HG03139 (cell line): Measurements from ENCODE around the gene KIT.

Experiments used
- ATAC-seq: cut with Tn5 transposase; IDR thresholded peaks from one replicate; pipeline ENCODE4 v1.9.1; 2021; ENCODE audit not compliant: unreplicated experiment

Gene KIT

DNA sequence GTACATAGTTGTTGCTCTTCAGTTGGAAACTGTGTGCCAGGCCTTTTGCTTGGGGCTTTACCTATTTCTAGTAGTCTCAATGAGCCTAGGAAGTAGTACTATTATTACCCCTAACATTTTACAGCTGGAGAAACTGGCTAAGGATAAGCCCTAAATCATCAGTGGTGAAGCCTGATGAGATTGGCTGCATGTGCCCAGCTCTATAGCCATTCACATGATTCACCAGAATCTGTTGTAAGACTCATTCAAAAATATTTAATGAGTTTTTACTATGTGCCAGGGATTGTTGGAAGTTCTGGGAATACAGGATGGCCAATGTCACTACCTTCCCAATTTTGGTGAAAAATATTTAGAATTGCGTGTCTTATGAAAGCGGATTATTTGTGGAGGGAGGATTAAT lies 2.8 kb downstream of the KIT start:
- ATAC-seq, result no peak

DNA sequence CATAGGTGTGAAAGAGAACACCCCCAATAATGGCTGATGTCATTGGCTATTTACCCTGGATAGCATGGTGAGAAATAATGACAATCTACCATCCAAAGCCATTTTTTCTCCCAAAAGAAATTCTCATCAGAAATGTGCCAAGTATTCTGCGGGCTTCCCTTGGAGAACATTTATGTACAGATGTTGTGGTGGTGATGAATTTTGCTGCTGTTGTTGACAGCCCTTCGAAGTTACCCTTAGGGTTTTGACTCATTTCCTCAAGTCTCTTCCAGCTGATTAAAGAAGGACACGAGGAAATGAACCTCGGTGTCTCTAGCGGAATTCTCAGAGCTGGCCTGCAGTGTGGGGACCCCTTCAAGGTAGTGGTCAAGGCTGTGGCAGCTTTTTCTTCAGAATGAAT lies 3.4 kb downstream of the KIT start:
- ATAC-seq, result no peak

DNA sequence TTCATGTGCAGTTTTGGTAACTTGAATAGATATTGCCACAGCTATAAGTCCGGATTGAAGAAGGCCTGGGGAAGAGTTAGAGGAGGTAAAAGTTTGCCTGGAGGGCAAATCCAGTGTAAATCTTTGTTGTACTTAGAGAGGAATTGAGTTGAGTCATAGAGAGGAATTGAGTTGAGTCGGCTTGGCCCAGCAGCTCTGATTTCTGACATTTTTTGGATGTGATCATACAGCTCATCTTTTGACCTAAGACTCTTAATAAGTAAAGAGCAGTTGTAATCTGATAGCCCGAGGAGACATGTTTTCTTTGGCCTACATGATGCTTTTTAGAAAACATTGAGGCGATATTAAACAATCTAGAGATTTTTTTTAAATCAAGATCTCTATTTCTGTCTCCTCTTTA lies 3.9 kb downstream of the KIT start:
- no peak for ATAC-seq

DNA sequence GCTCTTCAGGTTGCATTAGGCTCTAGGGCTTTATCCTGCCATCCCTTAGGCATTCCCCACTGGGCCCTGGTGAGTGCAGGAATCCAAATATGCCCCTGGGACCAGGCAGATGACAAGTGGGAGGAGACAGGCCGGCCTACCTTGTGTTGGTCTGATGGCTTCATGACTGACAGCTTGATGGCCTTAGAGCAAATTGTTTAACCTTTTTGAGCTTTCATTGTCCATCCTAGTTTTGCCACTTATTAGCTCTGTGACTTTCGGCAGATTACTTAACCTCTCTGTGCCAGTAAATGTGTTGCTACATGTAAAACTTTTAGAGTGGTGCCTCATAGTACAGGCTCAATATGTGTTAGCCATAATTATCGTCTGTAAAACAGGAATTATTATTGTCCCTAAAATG lies 4.4 kb downstream of the KIT start:
- ATAC-seq, result no peak

DNA sequence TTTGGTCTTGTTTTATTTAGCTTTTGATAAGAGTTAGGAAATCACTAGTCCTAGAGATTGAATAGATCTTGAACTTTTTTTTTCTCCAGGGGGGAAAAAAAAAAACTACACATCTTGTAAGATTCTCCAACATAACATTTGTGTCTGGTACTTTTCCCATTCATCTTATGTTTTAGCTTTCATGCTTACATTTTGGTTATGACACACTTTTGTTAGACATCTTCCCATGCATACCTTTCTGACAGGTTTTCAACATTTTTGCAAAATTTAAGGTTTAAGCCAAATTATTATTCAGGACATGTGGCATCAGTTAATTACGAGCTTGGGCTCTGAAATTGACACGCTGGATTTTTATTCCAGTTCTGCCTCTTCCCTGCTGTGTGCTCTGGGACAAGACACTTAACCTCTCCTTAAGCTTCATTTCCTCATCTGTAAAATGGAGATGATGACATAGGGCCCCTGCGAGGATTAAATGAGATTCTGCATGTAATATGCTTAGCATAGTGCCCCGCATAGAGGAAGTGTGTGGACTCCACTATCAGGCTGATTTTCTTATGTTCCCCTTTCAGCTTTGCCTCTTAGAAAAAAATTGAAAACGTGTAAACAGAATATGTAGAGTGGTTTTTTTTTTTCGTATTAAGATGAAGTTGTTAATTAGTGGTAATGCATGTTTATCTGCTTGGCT lies 5.3 kb downstream of the KIT start:
- ATAC-seq, result no peak

DNA sequence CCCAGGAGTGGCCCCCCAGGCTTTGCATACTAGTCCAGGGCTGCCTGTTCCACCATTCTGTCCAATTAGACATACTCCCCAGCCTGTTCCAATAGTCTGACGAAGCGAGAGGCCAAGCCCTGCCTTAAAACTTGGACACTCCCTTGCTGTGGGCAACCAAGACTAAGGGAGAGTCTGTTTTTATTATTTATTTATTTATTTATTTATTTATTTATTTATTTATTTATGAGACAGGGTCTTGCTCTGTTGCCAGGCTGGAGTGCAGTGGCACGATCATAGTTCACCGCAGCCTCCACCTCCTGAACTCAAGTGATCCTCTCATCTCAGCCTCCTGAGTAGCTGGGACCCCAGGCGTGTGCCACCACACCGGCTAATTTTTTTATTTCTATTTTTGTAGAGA lies 6.6 kb downstream of the KIT start:
- ATAC-seq, result no peak

DNA sequence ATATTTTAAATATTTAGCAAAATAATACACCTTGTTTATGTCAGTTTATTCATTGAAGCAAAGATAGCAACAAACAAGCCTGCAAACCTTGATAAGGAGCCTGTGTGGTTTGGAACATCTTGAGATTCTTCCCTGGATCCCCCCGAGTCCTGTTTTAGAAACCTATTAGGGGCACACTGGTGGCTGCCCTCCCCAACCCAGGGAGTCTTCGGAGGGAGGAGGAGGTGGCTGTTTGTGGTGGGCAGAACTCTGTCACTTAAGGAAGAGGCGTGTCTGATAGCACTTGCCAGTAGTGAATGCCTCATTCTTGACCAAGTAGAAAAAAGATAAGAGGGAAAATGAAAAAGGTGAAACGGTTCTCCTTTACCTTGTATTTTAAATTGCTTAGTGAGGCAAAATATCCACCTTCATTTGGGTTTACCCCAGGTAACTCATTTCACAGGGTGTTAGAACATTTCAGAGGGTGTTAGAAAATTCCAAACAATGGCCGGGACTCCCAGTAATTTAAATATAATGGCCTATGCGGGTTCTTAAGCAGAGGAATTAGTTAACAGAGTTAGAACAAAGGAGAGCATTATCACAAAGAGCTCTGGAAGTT lies 10.4 kb downstream of the KIT start:
- ATAC-seq, result no peak

DNA sequence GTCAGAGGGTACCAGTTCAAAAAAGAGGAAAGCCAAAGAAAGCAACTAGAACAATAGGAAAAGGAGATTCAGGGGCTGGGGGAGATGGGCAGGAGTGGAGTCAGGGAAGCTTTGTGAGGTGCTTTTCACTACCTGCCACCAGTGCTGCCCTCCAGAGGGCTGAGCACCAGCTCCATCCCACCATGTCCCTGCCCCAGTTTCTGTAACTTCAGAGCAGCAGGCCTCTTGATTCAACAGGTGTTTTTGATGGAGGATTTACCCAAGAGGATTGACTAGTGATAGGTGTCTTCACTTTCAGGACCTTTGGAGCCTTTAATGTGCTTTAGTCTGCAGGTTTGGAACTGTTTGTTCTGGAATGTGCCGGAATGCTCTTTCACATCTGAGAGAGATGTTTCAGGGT lies 12.1 kb downstream of the KIT start:
- no peak for ATAC-seq

DNA sequence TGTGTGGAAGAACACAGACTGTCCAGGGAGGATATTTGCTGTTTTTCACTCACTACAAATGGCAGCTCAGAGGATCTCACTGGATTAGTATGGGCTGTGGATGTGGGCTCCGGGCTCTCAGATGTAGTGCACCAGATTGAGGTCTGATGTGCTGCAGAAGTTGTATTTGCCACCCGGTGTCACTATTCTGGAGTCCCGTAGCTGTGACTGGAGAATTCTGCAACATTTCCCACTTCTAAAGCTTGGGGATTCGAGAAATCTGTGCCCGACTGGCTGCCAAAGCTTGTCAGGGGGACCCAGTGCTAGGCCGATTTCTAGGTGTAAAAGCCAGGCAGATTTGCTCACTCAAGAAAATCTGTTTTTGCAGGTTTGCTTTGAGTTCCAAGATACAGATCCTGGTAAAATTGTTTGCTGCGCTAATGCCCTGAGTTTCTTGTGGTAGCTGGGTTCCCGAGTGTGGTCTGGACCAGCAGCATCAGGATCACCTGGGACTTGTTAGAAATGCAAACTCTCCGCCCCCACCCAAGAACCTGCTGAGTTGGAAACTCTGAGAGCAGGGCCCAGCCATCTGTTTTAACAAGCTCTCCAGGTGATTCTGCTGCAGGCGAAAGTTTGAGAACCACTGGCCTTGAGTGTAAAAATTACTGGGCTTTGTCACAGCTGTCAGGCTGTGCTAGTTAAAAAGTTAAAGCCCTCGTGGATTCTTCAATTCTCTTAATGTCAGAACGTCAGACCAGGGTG lies 18.1 kb downstream of the KIT start:
- ATAC-seq, result no peak

DNA sequence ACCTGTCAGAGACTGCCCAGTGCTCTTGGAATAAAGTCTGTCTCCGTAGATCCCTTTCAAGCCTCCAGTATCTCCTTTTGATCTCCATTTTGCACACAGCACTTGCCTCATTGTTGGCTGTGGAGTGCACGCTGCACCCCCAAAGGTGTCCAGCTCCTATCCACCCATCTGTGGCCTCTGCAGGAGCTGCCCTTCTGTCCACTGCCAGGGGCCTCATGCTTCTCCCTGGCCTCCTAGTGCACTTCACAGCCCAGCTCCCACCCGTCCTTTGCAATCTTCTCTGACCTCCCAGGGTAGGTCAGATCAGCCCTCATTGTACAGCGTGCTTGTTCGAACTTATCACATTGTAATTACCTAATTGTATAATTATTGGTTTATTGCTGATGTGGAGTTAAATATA lies 18.9 kb downstream of the KIT start:
- ATAC-seq, result no peak

DNA sequence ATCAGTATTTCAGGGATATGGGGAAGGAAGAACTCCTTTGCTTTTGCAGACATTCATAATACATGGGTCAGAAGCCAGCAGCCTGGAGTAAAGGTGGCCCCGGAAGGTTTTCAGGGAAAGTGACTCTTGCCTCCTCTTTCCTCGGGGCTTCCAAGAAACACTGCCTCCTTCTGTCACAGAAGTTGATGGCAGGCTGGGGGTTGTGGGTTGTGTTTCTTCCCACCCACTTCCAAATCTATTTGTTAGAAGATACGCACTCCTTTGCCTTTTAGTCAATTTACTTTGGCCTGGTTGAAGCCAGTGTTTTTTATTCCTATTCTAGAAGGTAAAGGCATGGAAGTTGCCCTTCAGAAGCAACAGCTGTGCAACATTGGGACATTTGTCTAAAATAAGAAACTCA lies 19.7 kb downstream of the KIT start:
- no peak for ATAC-seq

DNA sequence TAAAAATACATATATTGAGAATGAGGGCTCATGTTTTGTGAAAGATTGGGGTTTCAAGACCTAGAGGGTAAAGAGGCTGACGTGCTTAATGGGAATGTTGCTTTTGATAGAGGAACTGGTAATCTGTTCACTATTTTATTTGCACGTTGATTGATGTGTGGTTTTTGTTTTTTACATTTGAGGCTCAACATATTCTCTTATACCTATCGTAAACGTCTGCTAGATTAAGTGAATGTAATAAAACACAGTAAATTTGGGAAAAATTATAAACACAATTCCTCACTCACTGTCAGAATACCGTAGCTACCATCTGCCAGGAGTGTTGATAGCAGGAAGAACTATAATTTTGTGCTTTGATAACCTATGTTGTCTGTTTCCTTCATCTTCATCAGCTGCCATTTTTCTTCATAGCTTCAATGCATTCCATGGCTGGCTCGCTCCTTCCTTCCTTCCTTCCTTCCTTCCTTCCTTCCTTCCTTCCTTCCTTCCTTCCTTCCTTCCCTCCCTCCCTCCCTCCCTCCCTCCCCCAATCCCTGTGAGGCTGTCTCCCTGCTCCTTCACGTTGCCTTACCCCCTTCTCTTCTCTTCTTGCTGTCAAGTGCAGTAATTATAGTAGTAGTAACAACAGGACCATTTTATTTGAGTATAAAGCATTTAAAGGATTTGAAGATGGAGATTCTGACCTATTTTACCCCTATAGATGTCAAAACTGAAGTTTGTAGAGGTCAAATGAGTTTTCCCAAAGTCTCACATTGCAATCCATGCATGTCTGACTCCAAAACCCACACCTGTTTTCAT lies 20.3 kb downstream of the KIT start:
- ATAC-seq, result no peak

DNA sequence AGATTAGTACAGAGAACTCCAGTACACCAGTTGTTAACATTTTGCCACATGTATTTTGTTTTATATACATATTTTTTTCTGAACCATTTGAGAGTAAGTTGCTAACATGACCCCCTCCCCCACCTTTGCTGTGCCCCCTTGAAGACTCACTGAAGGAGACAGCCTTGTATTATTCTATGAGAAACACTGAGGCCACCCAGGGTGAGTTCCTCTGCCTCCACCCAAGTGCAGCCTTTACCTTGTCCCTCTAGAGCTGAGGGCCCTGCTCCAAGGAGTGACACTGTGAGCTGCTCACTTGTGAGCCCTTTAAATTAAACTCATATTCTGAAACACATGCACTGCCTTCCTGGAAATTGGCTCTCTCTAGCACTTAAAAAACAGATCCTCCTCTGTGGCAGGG lies 21.1 kb downstream of the KIT start:
- no peak for ATAC-seq

DNA sequence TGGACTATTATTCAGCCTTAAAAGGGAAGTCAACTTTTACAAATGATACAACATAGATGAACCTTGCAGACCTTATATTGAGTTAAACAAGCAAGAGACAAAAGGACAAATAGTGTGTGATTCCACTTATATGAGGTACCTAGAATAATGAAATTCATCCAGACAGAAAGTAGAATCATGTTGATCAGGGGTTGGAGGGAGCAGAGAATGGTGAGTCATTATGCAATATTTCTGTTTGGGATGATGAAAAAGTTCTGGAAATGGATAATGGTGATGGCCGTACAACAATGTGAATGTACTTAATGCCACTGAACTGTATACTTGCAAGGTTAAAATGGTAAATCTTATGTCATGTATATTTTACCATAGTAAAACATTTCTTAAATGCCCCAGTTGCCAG lies 22.1 kb downstream of the KIT start:
- no peak for ATAC-seq

DNA sequence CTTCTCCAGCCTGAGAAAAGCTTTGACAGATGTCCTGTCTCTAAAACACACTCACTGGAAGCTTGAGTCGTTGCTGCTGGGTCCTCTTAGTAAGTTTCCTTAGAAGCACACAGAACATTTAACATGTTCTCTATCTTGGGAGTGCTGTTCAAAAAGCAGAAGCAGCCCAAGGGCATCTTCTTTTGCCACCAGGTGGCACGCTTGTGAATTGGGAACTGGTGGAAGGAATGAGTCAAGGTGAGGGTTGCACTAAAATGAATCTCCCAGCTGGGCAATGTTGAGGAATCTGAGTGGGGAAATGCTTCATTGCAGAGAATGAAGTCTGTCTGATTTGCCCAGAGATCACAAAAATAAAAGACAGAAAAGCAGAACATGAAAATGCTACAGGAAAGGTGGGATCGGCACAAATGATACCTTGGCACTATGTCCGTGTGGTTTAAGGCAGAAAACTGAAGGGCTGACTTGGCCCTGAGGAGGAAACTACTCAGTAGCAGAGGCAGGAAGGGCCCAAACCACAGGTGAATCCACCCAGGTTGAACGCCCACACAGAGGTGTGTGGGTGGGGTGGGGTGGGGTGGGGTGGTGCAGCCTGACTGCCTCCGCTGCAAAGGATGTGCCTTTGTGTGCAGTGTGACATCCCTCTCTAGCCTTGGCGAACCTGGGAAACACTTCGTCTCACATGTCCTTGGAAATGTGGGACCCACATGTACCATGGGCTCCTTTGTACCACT lies 26.0 kb downstream of the KIT start:
- ATAC-seq, result no peak

DNA sequence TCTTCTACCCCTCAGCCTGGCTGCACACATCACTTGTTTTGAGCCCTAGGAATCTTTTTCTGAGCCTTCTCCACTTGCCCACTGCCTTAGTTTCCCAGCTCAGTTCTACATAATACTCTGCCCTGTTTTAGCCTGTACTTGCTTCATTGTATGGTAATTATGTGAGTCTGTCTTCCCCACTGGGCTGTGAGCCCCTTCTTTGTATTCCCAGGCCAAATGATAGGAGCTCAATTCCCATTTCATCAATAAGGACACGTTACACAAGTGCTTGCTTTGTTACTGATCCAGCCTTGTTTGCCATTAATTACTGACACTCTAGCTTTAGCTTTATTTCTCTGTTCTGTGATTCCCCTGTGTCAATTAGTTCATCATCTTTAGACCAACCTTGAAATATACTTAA lies 28.1 kb downstream of the KIT start:
- no peak for ATAC-seq

DNA sequence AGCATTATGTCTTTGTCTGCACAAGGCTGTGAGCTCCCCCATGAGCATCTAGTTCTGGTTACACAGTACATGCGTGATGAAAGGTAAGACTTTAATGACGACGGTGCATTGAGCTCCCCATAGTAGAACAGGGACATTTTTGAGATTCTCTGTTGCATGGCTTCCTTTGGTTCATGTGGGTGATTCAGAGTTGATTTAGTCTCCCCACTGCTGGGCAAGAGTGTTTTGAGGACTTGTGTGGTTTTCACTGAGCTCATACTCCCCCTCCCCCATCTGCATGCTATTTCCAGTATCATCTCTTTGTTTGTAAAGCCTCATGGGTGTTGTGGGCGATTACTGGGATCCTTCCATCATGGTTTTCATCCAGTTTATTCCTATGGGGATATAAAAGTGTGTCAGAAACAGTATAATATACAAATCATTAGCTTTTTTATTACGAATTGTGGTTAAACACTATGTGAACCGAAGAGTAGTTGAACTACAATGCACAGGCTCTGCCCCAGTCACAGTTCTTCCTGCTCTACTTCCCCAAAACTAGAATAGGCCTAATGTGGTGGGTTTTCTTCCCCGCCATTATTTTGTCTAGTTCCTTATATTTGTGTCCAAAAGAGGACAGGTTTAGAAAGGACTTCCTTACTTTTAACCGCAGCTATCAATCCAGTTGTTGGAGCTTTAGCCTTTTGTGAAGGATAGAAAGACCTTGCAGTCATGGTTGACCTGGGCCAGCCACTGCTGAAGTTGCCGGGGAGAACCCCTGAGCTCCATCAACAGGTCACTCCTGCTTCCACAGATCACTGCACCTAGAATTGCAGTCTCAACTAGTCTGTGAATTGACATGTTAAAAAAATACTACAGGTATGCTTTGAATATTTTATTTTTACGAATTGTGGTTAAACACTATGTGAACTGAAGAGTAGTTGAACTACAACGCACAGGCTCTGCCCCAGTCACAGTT lies 30.4 kb downstream of the KIT start:
- ATAC-seq, result no peak

DNA sequence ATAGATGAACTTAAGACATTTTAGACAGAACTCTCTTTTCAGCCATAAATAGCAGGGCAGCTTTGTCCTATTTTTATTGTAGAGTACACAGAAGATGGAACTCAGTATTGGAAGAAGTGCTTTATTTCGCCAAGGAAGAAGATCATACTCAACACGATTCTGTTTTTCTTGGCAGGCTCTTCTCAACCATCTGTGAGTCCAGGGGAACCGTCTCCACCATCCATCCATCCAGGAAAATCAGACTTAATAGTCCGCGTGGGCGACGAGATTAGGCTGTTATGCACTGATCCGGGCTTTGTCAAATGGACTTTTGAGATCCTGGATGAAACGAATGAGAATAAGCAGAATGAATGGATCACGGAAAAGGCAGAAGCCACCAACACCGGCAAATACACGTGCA lies 37.6 kb downstream of the KIT start:
- ATAC-seq, result no peak

DNA sequence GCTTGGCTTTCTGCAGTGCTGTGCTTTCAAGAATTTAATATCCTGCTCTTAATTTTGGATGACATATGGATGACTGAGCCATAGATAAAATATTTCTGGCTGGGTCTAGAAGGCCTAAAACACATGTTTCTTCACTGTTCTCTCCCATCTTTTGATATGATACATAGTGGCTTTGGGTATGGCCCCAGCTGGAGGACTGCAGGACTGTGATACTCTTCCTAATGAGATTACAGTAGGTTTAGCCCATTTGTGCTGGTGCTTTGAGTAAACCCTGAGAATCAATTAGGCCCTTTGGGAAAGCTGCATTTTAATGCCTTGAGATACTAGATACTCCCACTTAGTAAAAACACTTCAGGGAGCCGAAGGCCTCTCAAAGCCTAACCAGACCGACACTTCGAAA lies 38.0 kb downstream of the KIT start:
- no peak for ATAC-seq

DNA sequence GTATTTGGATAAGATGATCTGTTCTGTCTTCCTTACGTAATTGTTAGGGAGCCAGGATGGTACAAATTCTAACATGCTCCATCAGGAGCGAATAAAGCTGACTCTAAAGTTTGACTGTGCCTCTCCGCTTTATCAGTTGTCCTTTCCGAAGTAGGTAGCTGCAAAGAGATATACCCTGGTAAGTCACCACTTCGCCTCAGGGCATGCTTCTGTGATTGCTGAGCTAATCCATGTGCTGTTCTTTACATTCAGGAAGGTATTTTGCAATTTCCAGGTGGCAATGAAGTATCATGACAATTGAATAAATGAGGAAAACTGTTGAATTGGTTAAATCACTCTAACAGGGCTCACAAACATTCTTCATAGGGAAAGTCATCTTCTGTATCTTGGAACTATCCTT lies 38.9 kb downstream of the KIT start:
- no peak for ATAC-seq
